Ishikawa (cell line): ENCODE data around the gene CHD2.

ENCODE experiments used
- CEBPB ChIP-seq: IDR thresholded peaks from 2 replicates; pipeline ENCODE4 v1.6.1; 2012
- CREB1 ChIP-seq: IDR thresholded peaks from 2 replicates; pipeline ENCODE4 v1.6.1; 2012; ENCODE audit warnings: low read depth
- EGR1 ChIP-seq: IDR thresholded peaks from 2 replicates; pipeline ENCODE4 v1.6.1; 2012
- EP300 ChIP-seq: IDR thresholded peaks from 2 replicates; pipeline ENCODE4 v1.6.1; 2012; ENCODE audit warnings: borderline replicate concordance
- FOXM1 ChIP-seq: IDR thresholded peaks from 2 replicates; pipeline ENCODE4 v1.6.1; 2012; ENCODE audit warnings: low read depth, borderline replicate concordance
- MAX ChIP-seq: IDR thresholded peaks from 2 replicates; pipeline ENCODE4 v1.6.1; 2012
- NFIC ChIP-seq: IDR thresholded peaks from 2 replicates; pipeline ENCODE4 v1.6.1; 2012
- RAD21 ChIP-seq: IDR thresholded peaks from 2 replicates; pipeline ENCODE4 v1.6.1; 2012; ENCODE audit warnings: low read depth
- REST ChIP-seq: IDR thresholded peaks from 2 replicates; pipeline ENCODE4 v1.6.1; 2012; ENCODE audit warnings: low read depth, mild to moderate bottlenecking
- TAF1 ChIP-seq: IDR thresholded peaks from 2 replicates; pipeline ENCODE4 v1.6.1; 2012; ENCODE audit warnings: low read depth, mild to moderate bottlenecking
- TCF12 ChIP-seq: IDR thresholded peaks from 2 replicates; pipeline ENCODE4 v1.6.1; 2012; ENCODE audit warnings: low read depth
- TEAD4 ChIP-seq: IDR thresholded peaks from 2 replicates; pipeline ENCODE4 v1.6.1; 2012
- USF1 ChIP-seq: IDR thresholded peaks from 2 replicates; pipeline ENCODE4 v1.6.1; 2012
- YY1 ChIP-seq: IDR thresholded peaks from 2 replicates; pipeline ENCODE4 v1.6.1; 2012; ENCODE audit warnings: low read depth
- ZBTB7A ChIP-seq: IDR thresholded peaks from 2 replicates; pipeline ENCODE4 v1.6.1; 2012; ENCODE audit warnings: low read depth

The CHD2 gene

GRCh38 chr15:92907229-92907628 is 7.1 kb downstream of the CHD2 start:
- TF ChIP-seq FOXM1 (no peak), REST (no peak), EGR1 (no peak), MAX (no peak), EP300 (no peak), TAF1 (no peak), CEBPB (no peak)

- TF ChIP-seq MAX (no peak), TAF1 (no peak), EP300 (no peak), TEAD4 (no peak), ZBTB7A (no peak)
These were observed 8.0 kb downstream of the CHD2 start for GRCh38 chr15:92907896-92908712.

GRCh38 chr15:92908713-92909057 is 8.6 kb downstream of the CHD2 start:
- TF ChIP-seq NFIC = no peak
- TF ChIP-seq TEAD4 = no peak
- TF ChIP-seq CEBPB = no peak
- no peak for TF ChIP-seq FOXM1
- no peak for TF ChIP-seq EP300
- TF ChIP-seq RAD21 = no peak
- TF ChIP-seq YY1 = no peak
- no peak for TF ChIP-seq EGR1
- TF ChIP-seq CREB1 = no peak
- no peak for TF ChIP-seq USF1
- no peak for TF ChIP-seq TCF12
- TF ChIP-seq TAF1 = no peak

- no peak for TF ChIP-seq FOXM1
- TF ChIP-seq REST = no peak
- no peak for TF ChIP-seq TCF12
- no peak for TF ChIP-seq CREB1
- TF ChIP-seq RAD21 = no peak
- TF ChIP-seq TEAD4 = no peak
- no peak for TF ChIP-seq TAF1
- TF ChIP-seq EP300 = no peak
- no peak for TF ChIP-seq CEBPB
- no peak for TF ChIP-seq MAX
- no peak for TF ChIP-seq USF1
- no peak for TF ChIP-seq NFIC
- no peak for TF ChIP-seq EGR1
- no peak for TF ChIP-seq YY1
- TF ChIP-seq ZBTB7A = no peak
These were observed 9.1 kb downstream of the CHD2 start for GRCh38 chr15:92909136-92909781.

GRCh38 chr15:92910451-92910850 is 10.3 kb downstream of the CHD2 start:
- TF ChIP-seq EP300 (no peak), TEAD4 (no peak), CEBPB (no peak), CREB1 (no peak), RAD21 (no peak), REST (no peak), TAF1 (no peak), FOXM1 (no peak), EGR1 (no peak)
